Immature natural killer cell (primary cell): ENCODE results near the gene SMTNL1. TPM values are rescaled to one million over a fixed set of nuclear protein-coding genes. Genes with fewer than 3 reads are reported as not detected.

ENCODE experiments used
- DNase-seq, 3 donors: peaks; one replicate each; pipeline ENCODE4 v3.0.0; 2022; ENCODE audit warnings: mixed read lengths in 1 of 3
- H3K27ac Mint-ChIP-seq, 6 donors: one replicate each; pipeline ENCODE4 v1.8.0; 2020; ENCODE audit warnings: mixed read lengths in 6 of 6, mild to moderate bottlenecking in 5 of 6, inconsistent platforms in 4 of 6, moderate library complexity in 3 of 6
- H3K27me3 Mint-ChIP-seq, 3 donors: one replicate each; pipeline ENCODE4 v1.8.0; 2020 to 2021; ENCODE audit warnings: low read depth in 3 of 3, mild to moderate bottlenecking in 3 of 3, mixed read lengths in 3 of 3, moderate library complexity in 3 of 3, inconsistent platforms in 1 of 3
- H3K36me3 Mint-ChIP-seq, 3 donors: one replicate each; pipeline ENCODE4 v1.8.0; 2020; ENCODE audit warnings: mixed read lengths in 3 of 3, inconsistent platforms in 2 of 3, mild to moderate bottlenecking in 2 of 3
- H3K4me1 Mint-ChIP-seq, 2 donors: one replicate each; pipeline ENCODE4 v1.8.0; 2020; ENCODE audit warnings: inconsistent platforms in 2 of 2, mild to moderate bottlenecking in 2 of 2, mixed read lengths in 2 of 2, moderate library complexity in 1 of 2
- H3K4me3 Mint-ChIP-seq, 5 donors: one replicate each; pipeline ENCODE4 v1.8.0; 2020; ENCODE audit warnings: mild to moderate bottlenecking in 5 of 5, mixed read lengths in 5 of 5, inconsistent platforms in 3 of 5, moderate library complexity in 3 of 5
- H3K9me3 Mint-ChIP-seq, 6 donors: one replicate each; pipeline ENCODE4 v1.8.0; 2020; ENCODE audit warnings: mild to moderate bottlenecking in 6 of 6, mixed read lengths in 6 of 6, inconsistent platforms in 4 of 6, moderate library complexity in 3 of 6
- polyA plus RNA-seq, 3 donors: library from polyadenylated mRNA; unstranded; fragments of 300-500 nt; fragmentation: Illumina TruSeq; gene quantifications; one replicate each; pipeline ENCODE4 v1.2.3, GENCODE V29; 2021

The SMTNL1 gene
- polyA plus RNA-seq, 3 donors from 2014 or later: 0.12 to 0.47 TPM; not detected in 1

DNA sequence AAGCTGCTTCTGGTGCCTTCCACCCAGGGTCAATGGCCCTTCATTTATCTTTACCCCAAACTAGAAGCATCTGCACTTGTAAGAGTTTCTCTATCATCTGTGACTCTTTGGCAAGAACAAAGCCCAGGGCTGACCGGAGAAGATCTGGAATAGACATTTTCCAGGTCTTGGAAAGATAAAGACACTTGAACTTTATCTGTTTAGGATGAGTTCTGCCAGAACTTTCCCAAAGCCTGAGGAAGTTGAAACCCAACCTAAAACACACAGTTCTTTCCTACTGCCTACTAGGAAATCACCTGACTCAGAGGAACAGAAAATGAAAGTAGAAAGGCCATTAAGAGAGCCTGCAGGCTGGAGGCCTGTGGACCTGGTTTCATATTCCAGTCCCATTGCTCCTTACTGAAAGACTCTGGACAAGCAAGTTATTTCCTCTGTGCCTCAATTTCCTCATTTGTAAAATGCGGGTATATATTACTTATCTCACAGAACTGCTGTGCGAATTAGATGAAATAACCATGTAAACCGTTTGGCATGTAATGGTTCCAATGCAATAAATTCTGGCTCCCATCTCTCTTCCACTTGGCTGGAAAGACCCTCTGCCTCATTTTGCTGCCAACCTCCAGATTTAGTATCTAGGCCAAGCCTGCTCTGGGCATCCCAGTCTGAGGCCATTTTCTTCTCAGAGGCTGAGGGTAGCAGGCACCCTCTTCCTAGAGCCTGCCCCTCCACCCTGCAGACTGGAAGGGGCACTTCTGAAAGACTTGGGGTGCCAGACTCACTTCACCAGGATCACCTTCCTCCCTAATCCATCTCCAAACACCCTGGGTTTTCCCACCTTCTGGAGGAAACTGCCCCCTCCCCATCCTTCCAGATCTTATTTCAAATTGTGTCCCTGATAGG lies 28.9 kb downstream of the SMTNL1 start:
- H3K27me3 Mint-ChIP-seq: peaks cover 4 to 9% (median 4%) of the 10 kb centered on the region in 3 donors
- H3K4me1 Mint-ChIP-seq: peaks cover 51 to 68% of the 10 kb centered on the region in 2 donors

DNA sequence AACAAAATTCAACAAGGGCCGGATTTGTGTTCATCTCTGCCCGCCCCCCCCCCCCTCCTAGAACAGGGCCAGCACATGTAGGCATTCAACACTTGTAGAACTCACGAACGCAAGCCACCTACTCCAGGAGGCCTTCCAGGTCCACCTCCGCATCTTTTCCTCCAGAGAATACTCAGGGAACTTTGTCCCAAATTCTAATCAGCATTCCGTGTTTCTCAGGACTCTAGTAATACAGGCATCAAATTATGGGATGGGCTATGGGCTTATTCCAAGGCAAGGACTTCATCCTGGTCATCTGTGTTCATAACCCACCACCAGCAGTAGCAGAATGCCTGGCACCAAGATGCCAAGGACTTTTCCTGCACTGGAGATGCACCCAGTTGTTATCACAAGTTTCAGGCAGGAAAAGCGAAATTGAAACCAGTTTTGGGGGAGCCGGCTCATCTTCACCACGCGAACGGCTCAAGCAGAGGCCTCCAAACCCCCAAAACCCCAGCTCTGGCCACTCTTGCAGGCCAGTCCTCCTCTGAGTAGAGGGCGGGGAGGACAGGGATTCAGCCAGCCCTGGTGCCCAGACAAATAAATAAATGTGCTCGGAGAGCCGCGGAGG lies 29.6 kb downstream of the SMTNL1 start:
- peak overlapping the region; percentile 96 to 99 (median 97) for H3K4me3 Mint-ChIP-seq
- DNase-seq: peak; percentile 48 to 55 (median 53)
- peaks cover 45 to 60% of the 10 kb centered on the region in 2 donors for H3K4me1 Mint-ChIP-seq

More for the DNA sequence above, 28.9 kb downstream of the SMTNL1 start:
- Mint-ChIP-seq H3K4me3 (peak overlapping the region; percentile 96 to 99 (median 97)), H3K36me3 (peaks cover 0 to 8% (median 2%) of the 10 kb centered on the region in 3 donors), H3K9me3 (no peaks in the 10 kb centered on the region), H3K27ac (peak overlapping the region; percentile 90 to 99 (median 96))
- DNase-seq: peak; percentile 50 to 62 (median 57)

DNA sequence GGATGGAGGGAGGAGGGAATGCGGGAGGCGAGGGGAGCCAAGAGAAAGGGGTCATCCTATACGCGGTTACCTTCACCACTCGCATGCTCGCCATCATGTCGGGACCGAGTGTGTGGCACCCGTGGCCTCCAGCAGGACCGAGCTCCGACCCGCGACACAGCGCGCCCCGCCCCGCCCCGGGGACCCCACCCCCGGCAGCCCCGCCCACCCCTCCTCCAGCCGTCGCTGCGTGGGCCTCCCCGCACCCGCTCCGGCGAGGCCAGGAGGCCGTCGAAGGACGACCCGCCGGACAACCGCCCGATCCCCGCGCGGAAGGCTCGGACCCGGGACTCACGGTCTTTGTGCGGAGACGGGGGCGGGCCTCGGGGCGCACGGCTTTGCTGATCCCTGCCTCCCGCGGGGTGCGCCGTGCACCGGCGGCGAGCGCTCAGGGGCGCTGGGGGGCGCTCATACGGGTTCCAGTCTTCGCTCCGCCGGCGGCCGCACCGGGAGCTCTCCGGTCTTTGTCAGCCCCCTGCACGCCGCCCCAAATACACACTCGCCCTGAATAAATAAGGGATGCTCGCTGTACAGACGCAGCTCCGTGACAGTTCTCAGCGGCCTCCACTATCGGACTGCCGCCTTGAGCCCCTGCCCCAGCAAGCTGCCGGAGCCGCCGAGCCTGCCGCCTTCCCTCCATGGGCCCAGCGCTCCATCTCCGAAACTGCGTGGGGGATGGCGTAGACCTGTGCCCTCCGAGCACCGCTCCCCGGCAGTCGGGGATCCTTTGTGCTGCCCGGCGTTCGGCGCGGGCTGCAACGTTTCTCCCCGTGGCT lies 30.3 kb downstream of the SMTNL1 start, which contains the start of gene UBE2L6:
Gene UBE2L6, minus strand, starts transcription at position 158 of the 815 bp plus-strand sequence. Its CDS starts 61 bp downstream, at position 97.
- H3K4me1 Mint-ChIP-seq: peaks cover 42 to 53% of the 10 kb centered on the region in 2 donors
- H3K4me3 Mint-ChIP-seq: peak within 1 kb of the TSS; percentile 98 to 100 (median 99)
- H3K36me3 Mint-ChIP-seq: peaks cover 0 to 5% (median 0%) of the 10 kb centered on the region in 3 donors
- peak; percentile 54 to 60 (median 58) for DNase-seq
- H3K9me3 Mint-ChIP-seq: no peaks in the 10 kb centered on the region
- H3K27ac Mint-ChIP-seq: peak within 1 kb of the TSS; percentile 96 to 99 (median 99)
- H3K27me3 Mint-ChIP-seq: peaks cover 4 to 9% (median 4%) of the 10 kb centered on the region in 3 donors

More for the DNA sequence above, 29.6 kb downstream of the SMTNL1 start:
- peak overlapping the region; percentile 90 to 99 (median 96) for H3K27ac Mint-ChIP-seq
- H3K36me3 Mint-ChIP-seq: peaks cover 0 to 8% (median 0%) of the 10 kb centered on the region in 3 donors
- no peaks in the 10 kb centered on the region for H3K9me3 Mint-ChIP-seq
- peaks cover 4 to 9% (median 4%) of the 10 kb centered on the region in 3 donors for H3K27me3 Mint-ChIP-seq

DNA sequence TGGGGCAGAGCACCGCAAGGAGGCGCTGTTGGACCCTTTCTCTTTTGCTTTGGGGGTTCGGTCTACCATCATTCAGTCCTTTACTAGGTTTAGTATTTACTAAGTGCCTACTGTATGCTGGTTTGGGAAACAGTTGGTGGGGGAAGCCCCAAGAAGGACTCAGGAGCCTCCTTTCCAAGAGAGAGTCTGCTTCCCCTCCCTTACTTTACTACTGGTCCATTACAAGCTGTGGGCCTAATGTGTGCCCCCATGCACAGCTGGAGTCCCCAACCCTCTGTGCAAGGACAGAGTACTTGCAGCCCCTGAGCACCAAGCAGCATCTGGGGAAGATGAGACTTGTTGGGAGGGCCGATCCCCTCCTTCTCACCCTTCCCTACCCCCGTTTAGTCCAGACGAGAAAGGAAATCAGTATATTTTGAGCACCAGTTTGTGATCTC lies 31.0 kb downstream of the SMTNL1 start:
- Mint-ChIP-seq H3K9me3 (no peaks in the 10 kb centered on the region), H3K4me1 (peaks cover 40 to 47% of the 10 kb centered on the region in 2 donors), H3K27ac (peak overlapping the region; percentile 96 to 99 (median 98))

DNA sequence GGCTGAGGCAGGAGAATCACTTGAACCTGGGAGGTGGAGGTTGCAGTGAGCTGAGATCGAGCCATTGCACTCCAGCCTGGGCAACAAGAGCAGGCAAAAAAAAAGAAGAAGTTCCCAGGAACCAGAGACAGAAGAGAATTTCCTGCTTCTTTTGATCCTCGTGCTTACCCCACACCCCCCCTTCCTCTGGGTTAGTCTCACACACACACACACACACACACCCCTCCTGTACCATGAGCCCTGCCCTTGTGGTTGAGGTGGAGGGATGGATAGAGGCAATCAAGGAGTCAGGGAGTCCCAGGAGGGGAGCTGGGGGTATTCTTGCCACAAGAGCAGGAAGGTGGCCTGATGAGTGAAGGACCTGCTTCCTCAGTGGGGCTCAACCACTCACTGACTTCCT lies 34.2 kb downstream of the SMTNL1 start:
- Mint-ChIP-seq H3K4me3 (no peak overlapping the region), H3K4me1 (peaks cover 12 to 14% of the 10 kb centered on the region in 2 donors), H3K27ac (no peak overlapping the region)

More for the DNA sequence above, 31.0 kb downstream of the SMTNL1 start:
- peak; percentile 80 to 85 (median 82) for DNase-seq
- Mint-ChIP-seq H3K27me3 (peaks cover 4 to 9% (median 4%) of the 10 kb centered on the region in 3 donors), H3K36me3 (peaks cover 0 to 4% (median 0%) of the 10 kb centered on the region in 3 donors), H3K4me3 (peak overlapping the region; percentile 98 to 100 (median 99))

DNA sequence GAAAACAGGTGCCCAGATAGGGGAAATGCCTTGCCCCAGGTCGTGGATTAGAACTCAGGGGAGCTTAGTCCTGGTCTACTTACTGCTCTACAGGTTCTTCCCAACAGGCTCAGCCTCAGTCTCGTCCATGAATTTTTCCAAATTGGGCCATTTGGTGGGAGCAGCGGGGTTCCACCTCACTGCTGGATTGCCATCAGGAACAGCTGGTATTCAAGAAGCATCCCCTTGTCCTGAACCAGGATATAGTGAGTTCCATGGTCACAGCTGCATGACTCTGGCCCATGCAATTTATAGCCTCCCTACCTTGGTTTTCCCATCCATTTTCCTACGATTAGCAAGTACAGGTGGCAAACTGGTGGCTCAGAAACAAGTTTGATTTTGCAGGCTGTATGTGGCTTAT lies 36.7 kb downstream of the SMTNL1 start:
- Mint-ChIP-seq H3K9me3 (no peaks in the 10 kb centered on the region), H3K36me3 (no peaks in the 10 kb centered on the region), H3K4me1 (no peaks in the 10 kb centered on the region), H3K4me3 (no peak overlapping the region), H3K27me3 (peaks cover 0 to 3% (median 0%) of the 10 kb centered on the region in 3 donors), H3K27ac (no peak overlapping the region)
- no peak for DNase-seq

More for the DNA sequence above, 34.2 kb downstream of the SMTNL1 start:
- no peak for DNase-seq
- H3K27me3 Mint-ChIP-seq: peaks cover 2 to 9% (median 7%) of the 10 kb centered on the region in 3 donors
- no peaks in the 10 kb centered on the region for H3K9me3 Mint-ChIP-seq
- H3K36me3 Mint-ChIP-seq: no peaks in the 10 kb centered on the region

DNA sequence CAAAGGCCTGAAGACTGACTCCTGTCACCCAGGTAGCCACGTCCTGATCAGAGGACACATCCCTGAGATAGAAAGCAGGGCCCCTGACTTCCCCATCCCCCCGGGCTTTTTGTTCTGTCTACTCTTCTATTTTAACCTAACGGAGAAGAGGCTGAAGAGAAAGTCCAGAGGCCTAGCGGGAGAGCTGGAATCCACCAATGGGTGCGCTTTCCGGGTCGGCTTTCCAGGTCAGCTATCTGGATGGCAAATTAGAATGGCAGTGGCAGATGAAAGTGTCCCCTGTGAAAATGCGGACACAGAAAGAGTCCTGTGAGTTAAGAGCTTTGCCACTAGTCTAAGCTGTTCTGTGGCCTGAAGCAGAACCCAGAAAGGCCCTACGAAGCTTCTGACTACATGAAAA lies 46.9 kb downstream of the SMTNL1 start:
- H3K36me3 Mint-ChIP-seq: no peaks in the 10 kb centered on the region
- H3K4me1 Mint-ChIP-seq: peaks cover 0 to 15% of the 10 kb centered on the region in 2 donors
- H3K27ac Mint-ChIP-seq: no peak overlapping the region
- no peaks in the 10 kb centered on the region for H3K9me3 Mint-ChIP-seq
- DNase-seq: no peak
- H3K27me3 Mint-ChIP-seq: peaks cover 0 to 2% (median 0%) of the 10 kb centered on the region in 3 donors
- no peak overlapping the region for H3K4me3 Mint-ChIP-seq

DNA sequence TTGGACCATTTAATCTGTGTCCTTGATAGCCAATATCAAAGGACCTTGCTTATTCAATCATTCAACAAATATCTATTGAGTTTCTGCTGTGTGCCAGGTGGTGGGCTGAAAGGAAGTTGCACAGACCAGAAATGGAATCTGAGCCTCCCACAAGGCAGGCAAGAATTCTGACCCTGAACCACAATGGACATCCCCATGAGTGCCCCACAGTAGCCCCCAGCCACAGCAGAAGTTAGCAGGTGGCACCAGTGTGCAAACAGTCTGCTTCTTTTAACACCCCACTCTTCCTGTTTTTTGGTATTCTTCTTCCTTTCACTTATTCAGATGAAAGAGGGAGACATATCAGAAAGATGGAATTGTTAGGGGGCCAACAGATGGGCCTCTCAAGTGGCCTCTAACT lies 47.9 kb downstream of the SMTNL1 start:
- no peak for DNase-seq
- Mint-ChIP-seq H3K9me3 (no peaks in the 10 kb centered on the region), H3K27me3 (peaks cover 0 to 2% (median 0%) of the 10 kb centered on the region in 3 donors), H3K36me3 (no peaks in the 10 kb centered on the region), H3K27ac (no peak overlapping the region), H3K4me3 (no peak overlapping the region), H3K4me1 (peaks cover 0 to 15% of the 10 kb centered on the region in 2 donors)

DNA sequence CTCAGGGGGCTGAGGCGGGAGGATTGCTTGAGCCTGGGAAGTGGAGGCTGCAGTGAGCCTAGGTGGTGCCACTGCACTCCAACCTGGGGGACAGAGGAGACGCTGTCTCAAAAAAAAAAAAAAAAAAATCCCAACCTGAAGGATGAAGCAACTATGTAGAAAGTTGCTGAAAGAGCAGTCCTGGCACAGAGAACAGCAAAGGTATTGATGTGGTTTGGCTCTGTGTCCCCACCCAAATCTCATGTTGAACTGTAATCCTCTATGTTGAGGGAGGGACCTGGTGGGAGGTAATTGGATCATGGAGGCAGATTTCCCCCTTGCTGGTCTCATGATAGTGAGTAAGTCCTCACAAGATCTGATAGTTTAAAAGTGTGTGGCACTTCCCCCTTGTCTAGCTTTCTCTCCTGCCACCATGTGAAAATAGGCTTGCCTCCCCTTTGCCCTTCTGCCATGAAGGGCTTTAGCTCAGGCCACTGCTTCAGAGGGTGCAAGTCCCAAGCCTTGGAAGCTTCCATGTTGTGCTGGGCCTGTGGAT lies 49.4 kb downstream of the SMTNL1 start:
- no peak for DNase-seq
- no peak overlapping the region for H3K4me3 Mint-ChIP-seq
- H3K27ac Mint-ChIP-seq: no peak overlapping the region
- peaks cover 0 to 15% of the 10 kb centered on the region in 2 donors for H3K4me1 Mint-ChIP-seq
- H3K9me3 Mint-ChIP-seq: no peaks in the 10 kb centered on the region
- no peaks in the 10 kb centered on the region for H3K36me3 Mint-ChIP-seq
- peaks cover 0 to 6% (median 0%) of the 10 kb centered on the region in 3 donors for H3K27me3 Mint-ChIP-seq

DNA sequence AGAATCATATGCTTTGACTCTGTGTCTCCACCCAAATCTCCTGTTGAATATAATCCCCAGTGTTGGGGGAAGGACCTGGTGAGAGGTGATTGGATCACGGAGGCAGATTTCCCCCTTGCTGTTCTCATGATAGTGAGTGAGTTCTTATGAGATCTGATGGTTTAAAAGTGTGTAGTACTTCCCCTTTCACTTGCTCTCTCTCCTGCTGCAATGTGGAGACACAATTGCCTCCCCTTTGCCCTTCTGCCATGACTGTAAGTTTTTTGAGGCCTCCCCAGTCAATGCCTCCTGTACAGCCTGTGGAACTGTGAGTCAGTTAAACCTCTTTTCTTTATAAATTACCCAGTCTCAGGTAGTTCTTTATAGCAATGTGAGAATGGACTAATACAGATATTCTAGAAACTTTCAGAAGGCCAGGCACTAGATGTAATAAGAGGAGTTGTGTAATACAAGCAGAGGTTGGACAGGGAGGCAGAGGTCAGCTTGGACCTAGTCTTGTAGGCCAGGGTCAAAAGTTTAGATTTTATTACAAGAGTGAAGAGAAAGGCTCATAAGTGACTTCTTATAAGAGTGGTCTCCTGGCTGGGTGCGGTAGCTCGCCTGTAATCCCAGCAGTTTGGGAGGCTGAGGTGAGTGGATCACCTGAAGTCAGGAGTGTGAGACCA lies 50.8 kb downstream of the SMTNL1 start:
- Mint-ChIP-seq H3K4me3 (no peak overlapping the region), H3K9me3 (no peaks in the 10 kb centered on the region), H3K27ac (no peak overlapping the region), H3K36me3 (no peaks in the 10 kb centered on the region), H3K27me3 (peaks cover 0 to 7% (median 4%) of the 10 kb centered on the region in 3 donors), H3K4me1 (peaks cover 0 to 15% of the 10 kb centered on the region in 2 donors)
- DNase-seq: no peak

DNA sequence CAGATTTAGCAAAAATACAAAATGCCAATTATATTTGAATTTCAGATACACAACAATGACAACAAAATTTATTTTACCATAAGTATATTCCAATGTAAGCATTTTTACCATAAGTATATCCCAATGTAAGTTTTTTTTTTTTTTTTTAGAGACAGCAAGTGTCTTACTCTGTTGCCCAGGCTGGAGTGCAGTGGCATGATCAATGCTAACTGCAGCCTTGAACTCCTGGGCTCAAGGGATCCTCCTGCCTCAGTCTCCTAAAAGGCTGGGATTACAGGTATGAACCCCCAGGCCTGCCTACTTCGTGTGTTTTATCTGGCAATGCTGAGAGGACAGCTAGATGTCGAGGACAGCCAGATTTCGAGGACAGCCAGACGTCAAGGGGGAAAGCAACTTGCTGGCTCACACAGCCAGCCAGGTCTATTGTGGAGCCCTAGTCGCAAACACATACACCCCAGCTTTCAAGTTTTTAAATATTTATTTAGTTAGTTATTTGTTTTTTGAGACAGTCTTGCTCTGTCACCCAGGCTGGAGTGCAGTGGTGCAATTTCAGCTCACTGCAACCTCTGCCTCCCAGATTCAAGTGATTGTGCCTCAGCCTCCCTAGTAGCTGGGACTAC lies 59.0 kb downstream of the SMTNL1 start:
- Mint-ChIP-seq H3K36me3 (no peaks in the 10 kb centered on the region), H3K27ac (no peak overlapping the region), H3K27me3 (peaks cover 5 to 10% (median 9%) of the 10 kb centered on the region in 3 donors), H3K4me3 (no peak overlapping the region), H3K4me1 (no peaks in the 10 kb centered on the region), H3K9me3 (no peaks in the 10 kb centered on the region)
- no peak for DNase-seq

DNA sequence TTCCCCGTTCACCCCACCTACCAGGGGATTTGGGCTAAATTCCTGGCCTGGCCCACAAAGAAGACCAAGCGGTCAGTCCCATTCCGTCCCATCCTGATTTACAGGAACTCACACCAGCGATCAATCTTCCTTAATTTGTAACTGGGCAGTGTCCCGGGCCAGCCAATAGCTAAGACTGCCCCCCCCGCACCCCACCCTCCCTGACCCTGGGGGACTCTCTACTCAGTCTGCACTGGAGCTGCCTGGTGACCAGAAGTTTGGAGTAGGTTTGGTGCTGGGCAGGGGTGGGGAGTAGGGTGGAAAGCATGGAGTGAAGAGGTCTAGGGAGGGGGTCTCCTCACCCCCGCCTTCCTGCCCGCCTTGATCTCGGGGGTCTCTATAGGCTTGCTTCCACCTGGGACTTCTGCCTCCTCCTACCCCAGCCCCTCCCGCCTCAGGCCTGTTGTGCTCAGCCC lies 60.1 kb downstream of the SMTNL1 start, which contains the start of gene SERPING1:
Gene SERPING1, plus strand, starts transcription at position 225 of the 455 bp plus-strand sequence. CDS start 586 bp downstream, outside the sequence.
- H3K9me3 Mint-ChIP-seq: peaks cover 0 to 1% (median 0%) of the 10 kb centered on the region in 6 donors
- no peaks in the 10 kb centered on the region for H3K4me1 Mint-ChIP-seq
- no peak within 1 kb of the TSS for H3K27ac Mint-ChIP-seq
- peaks cover 5 to 10% (median 9%) of the 10 kb centered on the region in 3 donors for H3K27me3 Mint-ChIP-seq
- no peaks in the 10 kb centered on the region for H3K36me3 Mint-ChIP-seq
- peak within 1 kb of the TSS in 1 of 5 donors; percentile 30 for H3K4me3 Mint-ChIP-seq
- no peak for DNase-seq
